MM.1S (cell line): ENCODE data around the gene PARD3.

Experiments
- DNase-seq: peaks from one replicate; pipeline ENCODE4 v3.0.0-alpha.2; 2015
- H2AFZ ChIP-seq: fragments of 300-600 bp; sonication (generic); 2 replicates; pipeline ENCODE4 v1.6.0; 2016; ENCODE audit warnings: antibody characterized with exemption, low read length
- H3F3A ChIP-seq: fragments of 300-600 bp; sonication (generic); 2 replicates; pipeline ENCODE4 v1.6.1; 2016; ENCODE audit warnings: mild to moderate bottlenecking, antibody characterized with exemption, low read length, moderate library complexity, mixed read lengths; ENCODE audit not compliant: insufficient read depth
- H3K27ac ChIP-seq: fragments of 300-600 bp; sonication (generic); 2 replicates; pipeline ENCODE4 v1.5.1; 2016; ENCODE audit warnings: mild to moderate bottlenecking, low read length
- H3K27me3 ChIP-seq: fragments of 300-600 bp; sonication (generic); replicated peaks from 2 replicates; pipeline ENCODE4 v1.6.0; 2016; ENCODE audit warnings: low read length; ENCODE audit not compliant: insufficient read depth
- H3K36me3 ChIP-seq: fragments of 300-600 bp; sonication (generic); replicated peaks from 2 replicates; pipeline ENCODE4 v1.6.1; 2016; ENCODE audit warnings: mild to moderate bottlenecking, low read length, mixed read lengths; ENCODE audit not compliant: insufficient read depth
- H3K4me1 ChIP-seq: fragments of 300-600 bp; sonication (generic); 2 replicates; pipeline ENCODE4 v1.6.1; 2016; ENCODE audit warnings: low read length, mixed read lengths
- H3K4me2 ChIP-seq: fragments of 300-600 bp; sonication (generic); 2 replicates; pipeline ENCODE4 v1.6.0; 2016; ENCODE audit warnings: low read depth, low read length
- H3K4me3 ChIP-seq: fragments of 300-600 bp; sonication (generic); 2 replicates; pipeline ENCODE4 v1.5.1; 2016; ENCODE audit warnings: low read length, mixed read lengths
- H3K79me2 ChIP-seq: fragments of 300-600 bp; sonication (generic); 2 replicates; pipeline ENCODE4 v1.6.1; 2016; ENCODE audit warnings: mixed run types, low read length, mixed read lengths
- H3K9ac ChIP-seq: fragments of 300-600 bp; sonication (generic); 2 replicates; pipeline ENCODE4 v1.6.1; 2016; ENCODE audit warnings: low read length, mixed read lengths
- H3K9me2 ChIP-seq: fragments of 300-600 bp; sonication (generic); replicated peaks from 2 replicates; pipeline ENCODE4 v1.6.1; 2016; ENCODE audit warnings: mild to moderate bottlenecking, low read length, mixed read lengths; ENCODE audit not compliant: insufficient read depth
- H3K9me3 ChIP-seq: fragments of 300-600 bp; sonication (generic); replicated peaks from 2 replicates; pipeline ENCODE4 v1.6.1; 2016; ENCODE audit warnings: mild to moderate bottlenecking, low read length, mixed read lengths; ENCODE audit not compliant: insufficient read depth
- H4K20me1 ChIP-seq: fragments of 300-600 bp; sonication (generic); 2 replicates; pipeline ENCODE4 v1.6.1; 2016; ENCODE audit warnings: mild to moderate bottlenecking, low read length, moderate library complexity, mixed read lengths; ENCODE audit not compliant: insufficient read depth
- EZH2 ChIP-seq: fragments of 300-600 bp; sonication (generic); optimal IDR thresholded peaks from 2 replicates; pipeline ENCODE3; 2017; ENCODE audit warnings: low read depth, mild to moderate bottlenecking, antibody characterized with exemption, low read length, mixed read lengths
- EZH2phosphoT487 ChIP-seq: fragments of 300-600 bp; sonication (generic); IDR thresholded peaks from 2 replicates; pipeline ENCODE4 v1.6.1; 2018; ENCODE audit warnings: antibody characterized with exemption, low read length
- TF ChIP-seq, protein P1 (sequence below): fragments of 300-600 bp; sonication (generic); IDR thresholded peaks from 2 replicates; pipeline ENCODE4 v1.5.1; 2016; ENCODE audit warnings: antibody characterized with exemption, low read length, mixed read lengths

The PARD3 gene

DNA sequence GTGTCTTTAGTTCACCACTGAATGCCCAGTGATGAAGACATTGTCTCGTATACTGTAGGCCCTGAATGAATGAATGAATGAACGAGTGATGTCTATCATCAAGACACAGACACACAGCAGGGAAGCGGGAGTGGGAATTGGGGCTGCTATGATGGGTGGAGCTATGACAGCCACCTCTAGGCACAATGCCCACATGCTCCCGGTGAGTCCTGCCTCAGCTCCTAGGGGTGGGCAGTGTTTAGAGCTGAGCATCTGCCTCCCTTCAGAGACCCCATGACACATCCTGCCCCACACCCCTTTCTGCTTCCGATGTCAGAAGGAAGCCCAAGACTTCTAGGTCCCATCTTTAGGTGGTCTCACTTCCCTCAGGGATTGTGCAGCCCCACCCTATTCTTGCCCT, 714.1 kb downstream of the PARD3 start:
- H3K27me3 ChIP-seq = no peaks in the 10 kb centered on the region
- H3K4me3 ChIP-seq = no peak overlapping the region
- H3K9me2 ChIP-seq = no peaks in the 10 kb centered on the region
- no peak overlapping the region for H3K9ac ChIP-seq
- no peaks in the 10 kb centered on the region for H3K9me3 ChIP-seq
- no peak overlapping the region for H3K4me2 ChIP-seq
- no peak overlapping the region for H3K27ac ChIP-seq
- H3K4me1 ChIP-seq = no peaks in the 10 kb centered on the region
- H3K79me2 ChIP-seq = no peaks in the 10 kb centered on the region
- no peaks in the 10 kb centered on the region for H3K36me3 ChIP-seq
- no peak for TF ChIP-seq EZH2phosphoT487
- no peak for TF ChIP-seq EZH2
- TF ChIP-seq, protein P1, sequence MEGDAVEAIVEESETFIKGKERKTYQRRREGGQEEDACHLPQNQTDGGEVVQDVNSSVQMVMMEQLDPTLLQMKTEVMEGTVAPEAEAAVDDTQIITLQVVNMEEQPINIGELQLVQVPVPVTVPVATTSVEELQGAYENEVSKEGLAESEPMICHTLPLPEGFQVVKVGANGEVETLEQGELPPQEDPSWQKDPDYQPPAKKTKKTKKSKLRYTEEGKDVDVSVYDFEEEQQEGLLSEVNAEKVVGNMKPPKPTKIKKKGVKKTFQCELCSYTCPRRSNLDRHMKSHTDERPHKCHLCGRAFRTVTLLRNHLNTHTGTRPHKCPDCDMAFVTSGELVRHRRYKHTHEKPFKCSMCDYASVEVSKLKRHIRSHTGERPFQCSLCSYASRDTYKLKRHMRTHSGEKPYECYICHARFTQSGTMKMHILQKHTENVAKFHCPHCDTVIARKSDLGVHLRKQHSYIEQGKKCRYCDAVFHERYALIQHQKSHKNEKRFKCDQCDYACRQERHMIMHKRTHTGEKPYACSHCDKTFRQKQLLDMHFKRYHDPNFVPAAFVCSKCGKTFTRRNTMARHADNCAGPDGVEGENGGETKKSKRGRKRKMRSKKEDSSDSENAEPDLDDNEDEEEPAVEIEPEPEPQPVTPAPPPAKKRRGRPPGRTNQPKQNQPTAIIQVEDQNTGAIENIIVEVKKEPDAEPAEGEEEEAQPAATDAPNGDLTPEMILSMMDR = no peak
- DNase-seq = no peak
- no peaks in the 10 kb centered on the region for H3F3A ChIP-seq
- no peaks in the 10 kb centered on the region for H4K20me1 ChIP-seq
- H2AFZ ChIP-seq = no peak overlapping the region

DNA sequence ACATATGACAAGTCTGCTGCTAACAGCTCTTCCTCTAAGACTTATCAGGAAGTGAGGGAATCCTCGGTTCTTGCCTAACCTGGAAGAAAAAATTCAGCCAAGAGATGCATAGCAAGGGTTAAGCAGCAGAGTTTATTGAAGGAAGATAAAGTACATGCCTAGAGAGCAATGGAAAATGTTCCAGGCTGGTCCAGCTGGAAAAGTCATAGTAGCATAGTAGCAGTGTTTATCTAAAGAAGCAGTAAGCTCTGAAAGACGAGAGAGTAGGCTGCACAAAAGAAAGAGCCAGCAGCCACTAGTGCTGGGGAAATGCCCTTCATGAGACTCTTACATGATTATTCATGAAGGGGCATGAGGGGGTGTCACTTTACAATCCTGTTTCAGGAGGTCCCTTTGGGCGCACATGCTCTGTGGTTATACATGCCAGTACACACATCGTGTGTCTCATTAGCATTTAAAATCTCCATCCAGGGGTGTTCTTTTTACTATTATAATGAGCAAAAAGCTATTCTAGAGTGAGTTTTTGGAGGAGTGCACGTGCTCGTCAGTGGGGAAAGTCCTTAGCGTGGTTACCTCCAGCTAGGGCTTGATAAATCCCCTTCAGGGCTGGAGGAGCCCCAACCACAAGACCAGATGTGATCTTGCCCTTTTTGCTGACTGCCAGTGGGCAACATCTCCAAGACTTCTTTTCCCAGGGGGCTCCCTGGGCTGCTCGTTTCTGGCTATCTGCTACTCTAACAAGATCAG, 716.1 kb downstream of the PARD3 start:
- H3K9me3 ChIP-seq = no peaks in the 10 kb centered on the region
- H3K27me3 ChIP-seq = no peaks in the 10 kb centered on the region
- TF ChIP-seq, protein P1 = no peak
- TF ChIP-seq EZH2 (no peak), EZH2phosphoT487 (no peak)
- no peak overlapping the region for H3K4me3 ChIP-seq
- no peak overlapping the region for H2AFZ ChIP-seq
- H3K79me2 ChIP-seq = no peaks in the 10 kb centered on the region
- no peaks in the 10 kb centered on the region for H3F3A ChIP-seq
- no peaks in the 10 kb centered on the region for H3K4me1 ChIP-seq
- no peaks in the 10 kb centered on the region for H3K9me2 ChIP-seq
- H4K20me1 ChIP-seq = no peaks in the 10 kb centered on the region
- H3K9ac ChIP-seq = no peak overlapping the region
- H3K36me3 ChIP-seq = no peaks in the 10 kb centered on the region
- no peak for DNase-seq
- H3K27ac ChIP-seq = no peak overlapping the region
- no peak overlapping the region for H3K4me2 ChIP-seq

DNA sequence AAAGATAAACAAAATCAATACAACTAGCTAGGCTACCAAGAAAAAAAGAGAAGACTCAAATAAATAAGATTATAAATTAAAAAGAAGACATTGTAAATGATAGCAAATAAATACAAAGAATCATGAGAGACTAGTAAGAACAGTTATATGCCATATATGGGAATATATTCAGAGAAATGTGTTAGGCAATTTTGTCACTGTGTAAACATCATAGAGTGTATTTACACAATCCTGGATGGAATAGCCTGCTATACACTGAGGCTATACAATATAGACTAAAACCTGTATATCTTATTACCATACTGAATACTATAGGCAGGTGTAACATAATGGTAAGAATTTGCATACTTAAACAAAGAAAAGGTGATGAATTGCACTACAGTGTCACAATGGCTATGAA, 717.4 kb downstream of the PARD3 start:
- H3K27me3 ChIP-seq = no peaks in the 10 kb centered on the region
- no peak overlapping the region for H2AFZ ChIP-seq
- TF ChIP-seq EZH2 = no peak
- TF ChIP-seq, protein P1 = no peak
- TF ChIP-seq EZH2phosphoT487 = no peak
- no peak overlapping the region for H3K9ac ChIP-seq
- no peaks in the 10 kb centered on the region for H4K20me1 ChIP-seq
- no peak overlapping the region for H3K4me3 ChIP-seq
- no peaks in the 10 kb centered on the region for H3F3A ChIP-seq
- no peak overlapping the region for H3K4me2 ChIP-seq
- no peaks in the 10 kb centered on the region for H3K9me3 ChIP-seq
- no peaks in the 10 kb centered on the region for H3K4me1 ChIP-seq
- H3K79me2 ChIP-seq = no peaks in the 10 kb centered on the region
- no peaks in the 10 kb centered on the region for H3K9me2 ChIP-seq
- no peak for DNase-seq
- H3K36me3 ChIP-seq = no peaks in the 10 kb centered on the region
- H3K27ac ChIP-seq = no peak overlapping the region
